HG03342 (cell line): ENCODE measurements around the gene AQP7.
"Not testable (repeated sequence)": the region's sequence is repeated elsewhere in the genome, so short reads cannot be mapped to it uniquely, and the experiment has no call there.

ENCODE experiments used
- ATAC-seq: cut with Tn5 transposase; IDR thresholded peaks from one replicate; pipeline ENCODE4 v1.9.1; 2021; ENCODE audit warnings: mild to moderate bottlenecking, moderate library complexity; ENCODE audit not compliant: unreplicated experiment

Gene AQP7

GRCh38 chr9:33399047-33399446 lies 3.3 kb downstream of the AQP7 start:
- ATAC-seq: not testable (repeated sequence)

GRCh38 chr9:33397801-33398200 lies 4.6 kb downstream of the AQP7 start:
- not testable (repeated sequence) for ATAC-seq

- not testable (repeated sequence) for ATAC-seq
Observed at GRCh38 chr9:33395159-33395879, 7.0 kb downstream of the AQP7 start.

- ATAC-seq: not testable (repeated sequence)
Observed at GRCh38 chr9:33393986-33394385, 8.4 kb downstream of the AQP7 start.

GRCh38 chr9:33393581-33393980 lies 8.8 kb downstream of the AQP7 start:
- no peak for ATAC-seq

GRCh38 chr9:33392591-33393021 lies 9.8 kb downstream of the AQP7 start:
- ATAC-seq: not testable (repeated sequence)

- ATAC-seq: not testable (repeated sequence)
Observed at GRCh38 chr9:33391111-33391771, 11.1 kb downstream of the AQP7 start.

GRCh38 chr9:33388110-33388994 lies 14.0 kb downstream of the AQP7 start:
- no peak for ATAC-seq

GRCh38 chr9:33386998-33387397 lies 15.4 kb downstream of the AQP7 start:
- not testable (repeated sequence) for ATAC-seq

- ATAC-seq: not testable (repeated sequence)
Observed at GRCh38 chr9:33386641-33386996, 15.7 kb downstream of the AQP7 start.

GRCh38 chr9:33385979-33386640 lies 16.3 kb downstream of the AQP7 start:
- ATAC-seq: not testable (repeated sequence)

GRCh38 chr9:33385536-33385935 lies 16.8 kb downstream of the AQP7 start:
- ATAC-seq: not testable (repeated sequence)

- not testable (repeated sequence) for ATAC-seq
Observed at GRCh38 chr9:33383396-33383795, 19.0 kb downstream of the AQP7 start.

- not testable (repeated sequence) for ATAC-seq
Observed at GRCh38 chr9:33382397-33382796, 20.0 kb downstream of the AQP7 start.

GRCh38 chr9:33381231-33381791 lies 21.1 kb downstream of the AQP7 start:
- ATAC-seq: no peak

- ATAC-seq: no peak
Observed at GRCh38 chr9:33380390-33381094, 21.8 kb downstream of the AQP7 start.

GRCh38 chr9:33379666-33380389 lies 22.5 kb downstream of the AQP7 start:
- ATAC-seq: no peak

- ATAC-seq: no peak
Observed at GRCh38 chr9:33378121-33378795, 24.1 kb downstream of the AQP7 start.
